Keratinocyte (primary cell): ENCODE data around the gene SCAPER. TPM values are rescaled to one million over a fixed set of nuclear protein-coding genes. Genes with fewer than 3 reads are reported as not detected.

Source experiments
- DNase-seq: peaks from one replicate; pipeline ENCODE4 v3.0.0-alpha.2; 2011; ENCODE audit warnings: low read depth, missing footprints, low spot score
- FAIRE-seq: peaks from 2 replicates; lab custom pipeline; 2011; peaks lifted over from hg19 to GRCh38; lab: Jason Lieb, UNC
- H2AFZ ChIP-seq: 2 replicates; pipeline ENCODE4 v1.6.0; 2012; ENCODE audit warnings: low read length, control low read depth, inconsistent platforms; ENCODE audit not compliant: control insufficient read depth
- H3K27ac ChIP-seq: 2 replicates; pipeline ENCODE4 v1.5.1; 2011; ENCODE audit warnings: low read length; ENCODE audit not compliant: control insufficient read depth, insufficient read depth
- H3K27me3 ChIP-seq: 3 replicates; pipeline ENCODE4 v1.6.0; 2011; ENCODE audit warnings: low read length; ENCODE audit not compliant: control insufficient read depth, insufficient read depth; ENCODE audit errors: extremely low read depth
- H3K36me3 ChIP-seq, 2 experiments: 2 replicates in 1 of 2; 3 replicates in 1 of 2; pipeline ENCODE4 v1.5.1; 2011; ENCODE audit warnings: low read length in 2 of 2, mild to moderate bottlenecking in 1 of 2; ENCODE audit not compliant: control insufficient read depth in 2 of 2, insufficient read depth in 2 of 2; ENCODE audit errors: extremely low read depth in 1 of 2
- H3K4me1 ChIP-seq: 3 replicates; pipeline ENCODE4 v1.5.1; 2011; ENCODE audit warnings: low read length; ENCODE audit not compliant: control insufficient read depth, insufficient read depth; ENCODE audit errors: extremely low read depth
- H3K4me2 ChIP-seq: 3 replicates; pipeline ENCODE4 v1.6.0; 2011; ENCODE audit warnings: low read depth, low read length; ENCODE audit not compliant: control insufficient read depth, insufficient read depth; ENCODE audit errors: extremely low read depth
- H3K4me3 ChIP-seq, 3 experiments: fragments of 200-600 bp in 1 of 3; sonication (generic) in 1 of 3; 2 replicates in 2 of 3; 3 replicates in 1 of 3; pipeline ENCODE4 v1.5.1; 2011 to 2016; ENCODE audit warnings: low read length in 3 of 3, mild to moderate bottlenecking in 3 of 3, control low read depth in 2 of 3, inconsistent platforms in 1 of 3, low read depth in 1 of 3, mixed read lengths in 1 of 3, mixed run types in 1 of 3, moderate library complexity in 1 of 3; ENCODE audit not compliant: control insufficient read depth in 2 of 3, insufficient read depth in 2 of 3; ENCODE audit errors: extremely low read depth in 1 of 3
- H3K79me2 ChIP-seq: 2 replicates; pipeline ENCODE4 v1.6.0; 2012; ENCODE audit warnings: low read length; ENCODE audit not compliant: control insufficient read depth, insufficient read depth
- H3K9ac ChIP-seq: 3 replicates; pipeline ENCODE4 v1.6.0; 2011; ENCODE audit warnings: low read length; ENCODE audit not compliant: control insufficient read depth, insufficient read depth; ENCODE audit errors: extremely low read depth
- H3K9me1 ChIP-seq: 3 replicates; pipeline ENCODE4 v1.6.0; 2011; ENCODE audit warnings: low read length; ENCODE audit not compliant: control insufficient read depth, insufficient read depth; ENCODE audit errors: extremely low read depth
- H3K9me3 ChIP-seq: 2 replicates; pipeline ENCODE4 v1.5.1; 2012; ENCODE audit warnings: low read depth, low read length; ENCODE audit not compliant: control insufficient read depth
- H4K20me1 ChIP-seq: 3 replicates; pipeline ENCODE4 v1.6.0; 2011; ENCODE audit warnings: low read length; ENCODE audit not compliant: control insufficient read depth, insufficient read depth; ENCODE audit errors: extremely low read depth
- CTCF ChIP-seq, 3 experiments: IDR thresholded peaks in 1 of 3; conservative IDR thresholded peaks in 1 of 3; optimal IDR thresholded peaks in 1 of 3; 2 replicates in 2 of 3; 3 replicates in 1 of 3; pipeline versions ENCODE3 to v1.5.1; 2011; ENCODE audit warnings: low read length in 3 of 3, mild to moderate bottlenecking in 3 of 3, moderate library complexity in 2 of 3, control low read depth in 1 of 3, inconsistent platforms in 1 of 3; ENCODE audit not compliant: insufficient read depth in 2 of 3; ENCODE audit errors: extremely low read depth in 1 of 3
- EZH2 ChIP-seq: IDR thresholded peaks from one replicate; pipeline ENCODE4 v1.6.1; 2012; ENCODE audit warnings: inconsistent platforms, mild to moderate bottlenecking, low read length, moderate library complexity
- dilution Hi-C: fragments of 300-500 bp; cut with MboI; formaldehyde crosslinking; loops from one replicate; pipeline ENCODE4 v1.7.0; 2020; ENCODE audit warnings: low sequenced_read_pairs; ENCODE audit not compliant: extremely low pct_ligation_motif_present
- polyA plus RNA-seq, 5 experiments: library from polyadenylated mRNA; depleted of rRNA in 3 of 5; stranded (reverse) in 3 of 5; stranded (forward) in 1 of 5; unstranded in 1 of 5; fragments of >200 nt; gene quantifications; 1 replicate in 1 of 5; 2 replicates in 3 of 5; 3 replicates in 1 of 5; pipeline versions ENCODE4 v1.2.1 to v1.2.3, GENCODE V29; 2011 to 2012; ENCODE audit warnings: missing spikeins in 2 of 5, low read depth in 1 of 5, low replicate concordance in 1 of 5

Gene SCAPER
- polyA plus RNA-seq, 1 donor (not counting 4 experiments of a cell fraction or from before 2014, with no cell fraction given) = 5.2 TPM

DNA sequence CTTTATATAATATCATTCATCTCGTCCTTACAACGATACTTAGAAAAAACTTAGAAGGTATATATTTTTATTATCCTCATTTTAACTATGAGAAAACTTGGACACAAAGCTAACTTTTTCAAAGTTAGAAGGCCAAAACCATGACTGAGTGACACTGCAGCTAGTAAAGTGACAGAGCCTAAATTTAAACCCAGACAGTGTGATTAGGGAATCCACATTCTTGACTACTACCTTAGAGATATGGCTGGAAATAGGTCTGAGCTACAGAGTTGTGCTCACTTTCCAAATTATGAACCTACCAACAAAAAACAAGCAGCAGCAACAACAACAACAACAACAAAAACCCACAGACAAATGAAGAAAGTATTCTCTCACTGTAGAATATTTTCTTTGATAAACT, 236.2 kb downstream of the SCAPER start:
- Histone ChIP-seq H3K4me1 (no peaks in the 10 kb centered on the region), H3K4me3 (no peak overlapping the region), H3K36me3 (no peaks in the 10 kb centered on the region), H4K20me1 (no peaks in the 10 kb centered on the region), H3K9ac (no peak overlapping the region), H3K27me3 (no peaks in the 10 kb centered on the region), H3K4me2 (no peak overlapping the region), H3K79me2 (no peaks in the 10 kb centered on the region), H3K27ac (no peak overlapping the region), H3K9me1 (no peaks in the 10 kb centered on the region), H2AFZ (no peak overlapping the region), H3K9me3 (no peaks in the 10 kb centered on the region)
- FAIRE-seq = no peak
- TF ChIP-seq EZH2 (no peak), CTCF (optimal IDR thresholded peaks at IDR 0.05 in 1 of 3, IDR thresholded peaks at IDR 0.05 in 1 of 3, conservative IDR thresholded peaks at IDR 0.05 in 1 of 3; ENCODE audit: extremely low read depth in 1 of 3, insufficient read depth in 2 of 3, low read length in 3 of 3) (no peak)
- dilution Hi-C loops = no loop called here
- DNase-seq = no peak

DNA sequence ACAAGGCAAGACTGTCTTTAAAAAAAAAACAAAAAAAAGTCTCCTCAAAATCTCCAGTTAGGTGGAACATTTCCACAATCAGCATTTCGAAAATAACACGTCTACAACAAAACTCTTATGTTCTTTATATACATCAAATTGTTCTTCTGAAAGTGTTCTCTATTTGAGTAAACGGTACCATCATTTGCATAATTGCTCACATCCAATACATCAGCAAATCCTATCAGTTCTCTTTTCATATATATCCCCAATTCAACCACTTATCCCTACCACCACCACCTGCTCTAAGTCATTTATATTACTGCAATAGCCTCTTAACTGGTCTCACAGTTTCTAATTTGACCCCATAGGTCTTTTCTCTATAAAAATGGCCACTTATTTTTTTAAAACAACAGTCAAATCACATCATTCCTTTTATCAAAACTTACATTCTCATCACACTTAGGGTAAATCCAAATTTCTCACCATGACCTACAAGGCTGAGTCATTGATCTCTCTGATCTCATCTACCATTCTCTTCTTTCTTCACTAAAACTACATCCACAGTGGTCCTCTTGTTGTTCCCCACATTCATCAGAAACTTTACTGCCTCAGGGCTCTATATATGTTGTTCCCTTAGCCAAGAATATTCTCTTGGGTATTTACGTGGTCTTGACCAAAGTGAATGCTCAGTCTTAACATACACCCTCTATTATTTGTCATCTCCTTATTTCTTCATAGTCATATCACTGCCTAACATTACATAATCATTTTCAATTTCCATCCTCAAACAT, 237.0 kb downstream of the SCAPER start:
- no peak overlapping the region for H3K27ac ChIP-seq
- H3K79me2 ChIP-seq = no peaks in the 10 kb centered on the region
- H2AFZ ChIP-seq = no peak overlapping the region
- dilution Hi-C loops = no loop called here
- H3K9me3 ChIP-seq = no peaks in the 10 kb centered on the region
- H3K4me1 ChIP-seq = no peaks in the 10 kb centered on the region
- DNase-seq (no peak), FAIRE-seq (no peak)
- H3K27me3 ChIP-seq = no peaks in the 10 kb centered on the region
- no peaks in the 10 kb centered on the region for H4K20me1 ChIP-seq
- TF ChIP-seq EZH2 (no peak), CTCF (optimal IDR thresholded peaks at IDR 0.05 in 1 of 3, IDR thresholded peaks at IDR 0.05 in 1 of 3, conservative IDR thresholded peaks at IDR 0.05 in 1 of 3; ENCODE audit: extremely low read depth in 1 of 3, insufficient read depth in 2 of 3, low read length in 3 of 3) (no peak)
- H3K9me1 ChIP-seq = no peaks in the 10 kb centered on the region
- H3K9ac ChIP-seq = no peak overlapping the region
- no peaks in the 10 kb centered on the region for H3K36me3 ChIP-seq
- no peak overlapping the region for H3K4me3 ChIP-seq
- no peak overlapping the region for H3K4me2 ChIP-seq
